Caco-2 (cell line): ENCODE data around the gene FGF22. TPM values are rescaled to one million over a fixed set of nuclear protein-coding genes. Genes with fewer than 3 reads are reported as not detected.

Experiments
- BruUV-seq: library from RNA; stranded (reverse); fragments of 400-500 nt; replicated peaks from 2 replicates; lab custom pipeline; 2021; lab: Mats Ljungman, UMichigan
- CTCF ChIA-PET: fragments of 300-600 bp; sonication (Branson Sonifier 250); formaldehyde crosslinking; loops from one replicate; lab custom pipeline; 2022; ENCODE audit warnings: antibody characterized with exemption; lab: Charles Lee
- POLR2A ChIA-PET: fragments of 300-600 bp; sonication (Branson Sonifier 250); formaldehyde crosslinking; loops from one replicate; lab custom pipeline; 2022; ENCODE audit warnings: antibody characterized with exemption; lab: Charles Lee
- DNase-seq, 2 experiments: peaks; one replicate each; pipeline versions ENCODE4 v3.0.0 to v3.0.0-alpha.2; 2020 to 2022
- H3K27me3 ChIP-seq: replicated peaks from 2 replicates; pipeline ENCODE4 v1.6.0; 2011; ENCODE audit warnings: low read length; ENCODE audit not compliant: control insufficient read depth, insufficient read depth
- H3K36me3 ChIP-seq: 2 replicates; pipeline ENCODE4 v1.5.1; 2011; ENCODE audit warnings: low read length; ENCODE audit not compliant: control insufficient read depth, insufficient read depth
- H3K4me1 ChIP-seq: fragments of 250-450 bp; sonication (Bioruptor Pico); 2 replicates; pipeline ENCODE4 v1.5.1; 2020; ENCODE audit warnings: mild to moderate bottlenecking
- H3K4me3 ChIP-seq: 2 replicates; pipeline ENCODE4 v1.5.1; 2011; ENCODE audit warnings: low read depth, mild to moderate bottlenecking, control low read depth, low read length
- H3K9me3 ChIP-seq: fragments of 250-450 bp; sonication (Bioruptor Pico); 2 replicates; pipeline ENCODE4 v1.5.1; 2020; ENCODE audit warnings: mild to moderate bottlenecking, moderate library complexity
- H3K27ac Mint-ChIP-seq: one replicate; pipeline ENCODE4 v1.8.0; 2022; ENCODE audit warnings: mixed read lengths; ENCODE audit not compliant: unreplicated experiment
- H3K27me3 Mint-ChIP-seq: one replicate; pipeline ENCODE4 v1.8.0; 2022; ENCODE audit warnings: mixed read lengths; ENCODE audit not compliant: insufficient read depth, unreplicated experiment
- H3K36me3 Mint-ChIP-seq: one replicate; pipeline ENCODE4 v1.8.0; 2022; ENCODE audit warnings: mild to moderate bottlenecking, mixed read lengths; ENCODE audit not compliant: insufficient read depth, unreplicated experiment
- H3K4me1 Mint-ChIP-seq: one replicate; pipeline ENCODE4 v1.8.0; 2022; ENCODE audit warnings: low read depth, mixed read lengths; ENCODE audit not compliant: unreplicated experiment
- H3K4me3 Mint-ChIP-seq: one replicate; pipeline ENCODE4 v1.8.0; 2022; ENCODE audit warnings: mild to moderate bottlenecking, moderate library complexity, mixed read lengths; ENCODE audit not compliant: unreplicated experiment
- H3K9me3 Mint-ChIP-seq: one replicate; pipeline ENCODE4 v1.8.0; 2022; ENCODE audit warnings: mixed read lengths; ENCODE audit not compliant: unreplicated experiment
- CTCF ChIP-seq, 2 experiments: fragments of 200-600 bp in 1 of 2; IDR thresholded peaks; 1 replicate in 1 of 2; 2 replicates in 1 of 2; pipeline versions ENCODE4 v1.5.1 to v1.8.0; 2011 to 2022; ENCODE audit warnings: antibody characterized with exemption in 1 of 2, control low read depth in 1 of 2, inconsistent platforms in 1 of 2, low read depth in 1 of 2, low read length in 1 of 2, mild to moderate bottlenecking in 1 of 2, moderate library complexity in 1 of 2; ENCODE audit not compliant: insufficient read depth in 1 of 2, severe bottlenecking in 1 of 2, unreplicated experiment in 1 of 2
- intact Hi-C: fragments of 100-400 bp; cut with micrococcal nuclease; formaldehyde crosslinking; loops from one replicate; pipeline ENCODE4 v1.10.0; 2022; ENCODE audit not compliant: unreplicated experiment
- total RNA-seq: library from RNA; stranded (reverse); gene quantifications from 2 replicates; pipeline ENCODE4 v1.2.3, GENCODE V29; 2022

Gene FGF22
- total RNA-seq, 1 experiment from 2014 or later = 0.68 TPM

- no TSS peak for BruUV-seq
- TF ChIP-seq CTCF (IDR thresholded peaks at IDR 0.05; ENCODE audit: insufficient read depth in 1 of 2, low read depth in 1 of 2, low read length in 1 of 2, severe bottlenecking in 1 of 2, unreplicated experiment in 1 of 2) = no peak
- Mint-ChIP-seq H3K4me1 (peaks cover 5% of the 10 kb centered on the region), H3K27me3 (no peaks in the 10 kb centered on the region), H3K36me3 (peaks cover 24% of the 10 kb centered on the region), H3K9me3 (no peaks in the 10 kb centered on the region), H3K27ac (no peak overlapping the region), H3K4me3 (no peak overlapping the region)
- H3K9me3 ChIP-seq = peaks cover 6% of the 10 kb centered on the region; the same call in 1 of the 2 replicates
- H3K27me3 ChIP-seq = no peaks in the 10 kb centered on the region
- POLR2A ChIA-PET = no interaction called here
- H3K36me3 ChIP-seq = no peaks in the 10 kb centered on the region
- CTCF ChIA-PET = no interaction called here
- intact Hi-C loops = no loop called here
- H3K4me1 ChIP-seq = peaks cover 19% of the 10 kb centered on the region
- DNase-seq = no peak
- H3K4me3 ChIP-seq = no peak overlapping the region
Observed at GRCh38 chr19:670609-671075, 31.0 kb downstream of the FGF22 start.

GRCh38 chr19:674282-675151, 34.8 kb downstream of the FGF22 start:
- no peak for TF ChIP-seq CTCF (IDR thresholded peaks at IDR 0.05; ENCODE audit: insufficient read depth in 1 of 2, low read depth in 1 of 2, low read length in 1 of 2, severe bottlenecking in 1 of 2, unreplicated experiment in 1 of 2)
- H3K27me3 Mint-ChIP-seq = no peaks in the 10 kb centered on the region
- H3K27ac Mint-ChIP-seq = no peak overlapping the region
- peaks cover 17% of the 10 kb centered on the region for H3K4me1 ChIP-seq
- H3K9me3 ChIP-seq = no peaks in the 10 kb centered on the region
- intact Hi-C loops = no loop called here
- peaks cover 20% of the 10 kb centered on the region for H3K36me3 Mint-ChIP-seq
- H3K9me3 Mint-ChIP-seq = no peaks in the 10 kb centered on the region
- no peaks in the 10 kb centered on the region for H3K27me3 ChIP-seq
- no peak overlapping the region for H3K4me3 ChIP-seq
- DNase-seq = no peak
- no TSS peak for BruUV-seq
- H3K4me1 Mint-ChIP-seq = peaks cover 5% of the 10 kb centered on the region
- H3K4me3 Mint-ChIP-seq = no peak overlapping the region
- ChIA-PET POLR2A (no interaction called here), CTCF (interaction anchor here (0.6 kb wide), 1 partner anchor 12 kb away, joined by 7 read pairs; the partner anchor contains the start of gene RNF126)
- H3K36me3 ChIP-seq = no peaks in the 10 kb centered on the region; the same call in 1 of the 2 replicates

GRCh38 chr19:676007-676338, 36.3 kb downstream of the FGF22 start:
- H3K36me3 Mint-ChIP-seq = peaks cover 18% of the 10 kb centered on the region
- no TSS peak for BruUV-seq
- H3K4me1 Mint-ChIP-seq = peaks cover 5% of the 10 kb centered on the region
- peak overlapping the region; percentile 69 for H3K4me3 Mint-ChIP-seq
- no peak overlapping the region for H3K27ac Mint-ChIP-seq
- Histone ChIP-seq H3K4me3 (peak overlapping the region; percentile 58), H3K36me3 (no peaks in the 10 kb centered on the region; the same call in 1 of the 2 replicates), H3K9me3 (no peaks in the 10 kb centered on the region), H3K4me1 (peaks cover 17% of the 10 kb centered on the region), H3K27me3 (no peaks in the 10 kb centered on the region)
- ChIA-PET CTCF (interaction anchor here (0.6 to 1.3 kb wide), 3 partner anchors 58 to 267 kb away, joined by 3 to 4 read pairs (median 3); partner anchors contain the start of gene C2CD4C), POLR2A (interaction anchor here (0.6 to 2.0 kb wide), 3 partner anchors 77 to 108 kb away, joined by 3 to 7 read pairs (median 4); no protein-coding TSS in a partner anchor)
- intact Hi-C loops = no loop called here
- H3K27me3 Mint-ChIP-seq = no peaks in the 10 kb centered on the region
- no peak for TF ChIP-seq CTCF (IDR thresholded peaks at IDR 0.05; ENCODE audit: insufficient read depth in 1 of 2, low read depth in 1 of 2, low read length in 1 of 2, severe bottlenecking in 1 of 2, unreplicated experiment in 1 of 2)
- no peak for DNase-seq
- H3K9me3 Mint-ChIP-seq = no peaks in the 10 kb centered on the region
